Measurements from ENCODE around the gene IFITM10.
"Not testable (repeated sequence)": the region's sequence is repeated elsewhere in the genome, so short reads cannot be mapped to it uniquely, and the experiment has no call there.

IFITM10 gene

GRCh38 chr11:1689250-1690166 lies 60.9 kb downstream of the IFITM10 start:
- FAIRE-seq = not testable (repeated sequence)

GRCh38 chr11:1688336-1688947 lies 62.0 kb downstream of the IFITM10 start:
- FAIRE-seq = not testable (repeated sequence)

GRCh38 chr11:1686220-1686619 lies 64.2 kb downstream of the IFITM10 start:
- not testable (repeated sequence) for FAIRE-seq

- not testable (repeated sequence) for FAIRE-seq
These were observed 65.2 kb downstream of the IFITM10 start for GRCh38 chr11:1684886-1685874.

- not testable (repeated sequence) for FAIRE-seq
These were observed 66.4 kb downstream of the IFITM10 start for GRCh38 chr11:1683904-1684572.

GRCh38 chr11:1683216-1683615 lies 67.2 kb downstream of the IFITM10 start:
- not testable (repeated sequence) for FAIRE-seq

Measured in A204.1 (cell line).